PC-9 (cell line): Measurements from ENCODE around the gene RAB15. TPM values are rescaled to one million over a fixed set of nuclear protein-coding genes. Genes with fewer than 3 reads are reported as not detected.

Experiments
- BruUV-seq: library from RNA; stranded (reverse); fragments of 400-500 nt; replicated peaks from 2 replicates; lab custom pipeline; 2021; lab: Mats Ljungman, UMichigan
- CTCF ChIA-PET: fragments of 300-600 bp; sonication (Branson Sonifier 250); formaldehyde crosslinking; loops from one replicate; lab custom pipeline; 2022; ENCODE audit warnings: antibody characterized with exemption; lab: Charles Lee
- POLR2A ChIA-PET: fragments of 300-600 bp; sonication (Branson Sonifier 250); formaldehyde crosslinking; loops from one replicate; lab custom pipeline; 2022; ENCODE audit warnings: antibody characterized with exemption; ENCODE audit not compliant: unreplicated experiment; lab: Charles Lee
- DNase-seq, 2 experiments: peaks; one replicate each; pipeline versions ENCODE4 v3.0.0 to v3.0.0-alpha.2; 2015 to 2022; ENCODE audit warnings: mixed read lengths in 1 of 2
- H2AFZ ChIP-seq: fragments of 200-600 bp; sonication (generic); 2 replicates; pipeline ENCODE4 v1.8.1; 2017; ENCODE audit warnings: antibody characterized with exemption
- H3F3A ChIP-seq: fragments of 200-600 bp; sonication (generic); 2 replicates; pipeline ENCODE4 v1.8.1; 2017; ENCODE audit warnings: antibody characterized with exemption, mild to moderate bottlenecking, low read depth; ENCODE audit not compliant: insufficient read depth
- H3K27ac ChIP-seq: fragments of 200-600 bp; sonication (generic); 2 replicates; pipeline ENCODE4 v1.6.1; 2016; ENCODE audit warnings: mixed run types
- H3K27me3 ChIP-seq: fragments of 200-600 bp; sonication (generic); 2 replicates; pipeline ENCODE4 v1.6.1; 2016; ENCODE audit warnings: low read depth, mixed run types; ENCODE audit not compliant: insufficient read depth
- H3K36me3 ChIP-seq: fragments of 200-600 bp; sonication (generic); 2 replicates; pipeline ENCODE4 v1.6.1; 2016; ENCODE audit warnings: low read depth, mixed run types
- H3K4me1 ChIP-seq: fragments of 200-600 bp; sonication (generic); replicated peaks from 2 replicates; pipeline ENCODE4 v1.6.1; 2016; ENCODE audit warnings: mixed run types; ENCODE audit not compliant: insufficient read depth
- H3K4me2 ChIP-seq: fragments of 200-600 bp; sonication (generic); 2 replicates; pipeline ENCODE4 v1.6.1; 2017; ENCODE audit warnings: mixed run types
- H3K4me3 ChIP-seq: fragments of 200-600 bp; sonication (generic); 2 replicates; pipeline ENCODE4 v1.6.1; 2016; ENCODE audit warnings: mixed run types
- H3K79me2 ChIP-seq: fragments of 200-600 bp; sonication (generic); 2 replicates; pipeline ENCODE4 v1.6.1; 2017; ENCODE audit warnings: low read depth, mixed run types
- H3K9me2 ChIP-seq: fragments of 200-600 bp; sonication (generic); 2 replicates; pipeline ENCODE4 v1.8.1; 2017; ENCODE audit warnings: mild to moderate bottlenecking; ENCODE audit not compliant: insufficient read depth
- H3K9me3 ChIP-seq: fragments of 200-600 bp; sonication (generic); 2 replicates; pipeline ENCODE4 v1.8.1; 2016; ENCODE audit warnings: low read depth; ENCODE audit not compliant: insufficient read depth
- H4K20me1 ChIP-seq: fragments of 200-600 bp; sonication (generic); 2 replicates; pipeline ENCODE4 v1.8.1; 2017; ENCODE audit not compliant: insufficient read depth
- EZH2 ChIP-seq: fragments of 200-600 bp; sonication (generic); IDR thresholded peaks from 2 replicates; pipeline ENCODE4 v1.8.0; 2017; ENCODE audit warnings: antibody characterized with exemption, low read depth
- intact Hi-C: fragments of 100-400 bp; cut with micrococcal nuclease; formaldehyde crosslinking; loops from one replicate; pipeline ENCODE4 v1.10.0; 2022; ENCODE audit not compliant: unreplicated experiment
- total RNA-seq: library from RNA; stranded (reverse); gene quantifications from 2 replicates; pipeline ENCODE4 v1.2.3, GENCODE V29; 2021
- TF ChIP-seq, protein P1 (sequence below): fragments of 200-600 bp; sonication (generic); conservative IDR thresholded peaks from 2 replicates; pipeline ENCODE4 v1.6.1; 2017; ENCODE audit warnings: mixed run types, antibody characterized with exemption, mild to moderate bottlenecking, moderate library complexity

Gene RAB15
- total RNA-seq, 1 experiment from 2014 or later, result 74.9 TPM

GRCh38 chr14:64958201-64958600 is 13.9 kb downstream of the RAB15 start:
- H3K4me3 ChIP-seq, result no peak overlapping the region
- TF ChIP-seq, protein P1, sequence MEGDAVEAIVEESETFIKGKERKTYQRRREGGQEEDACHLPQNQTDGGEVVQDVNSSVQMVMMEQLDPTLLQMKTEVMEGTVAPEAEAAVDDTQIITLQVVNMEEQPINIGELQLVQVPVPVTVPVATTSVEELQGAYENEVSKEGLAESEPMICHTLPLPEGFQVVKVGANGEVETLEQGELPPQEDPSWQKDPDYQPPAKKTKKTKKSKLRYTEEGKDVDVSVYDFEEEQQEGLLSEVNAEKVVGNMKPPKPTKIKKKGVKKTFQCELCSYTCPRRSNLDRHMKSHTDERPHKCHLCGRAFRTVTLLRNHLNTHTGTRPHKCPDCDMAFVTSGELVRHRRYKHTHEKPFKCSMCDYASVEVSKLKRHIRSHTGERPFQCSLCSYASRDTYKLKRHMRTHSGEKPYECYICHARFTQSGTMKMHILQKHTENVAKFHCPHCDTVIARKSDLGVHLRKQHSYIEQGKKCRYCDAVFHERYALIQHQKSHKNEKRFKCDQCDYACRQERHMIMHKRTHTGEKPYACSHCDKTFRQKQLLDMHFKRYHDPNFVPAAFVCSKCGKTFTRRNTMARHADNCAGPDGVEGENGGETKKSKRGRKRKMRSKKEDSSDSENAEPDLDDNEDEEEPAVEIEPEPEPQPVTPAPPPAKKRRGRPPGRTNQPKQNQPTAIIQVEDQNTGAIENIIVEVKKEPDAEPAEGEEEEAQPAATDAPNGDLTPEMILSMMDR, result no peak
- TF ChIP-seq EZH2, result no peak
- intact Hi-C loops, result no loop called here
- 0 out of 2 replicates have a peak, but pooled peaks cover 10% of the 10 kb centered on the region for H4K20me1 ChIP-seq
- no peak overlapping the region for H3K27ac ChIP-seq
- H3K79me2 ChIP-seq, result peaks cover 45% of the 10 kb centered on the region
- H2AFZ ChIP-seq, result no peak overlapping the region
- BruUV-seq, result no TSS peak
- H3K36me3 ChIP-seq, result peaks cover 13% of the 10 kb centered on the region; the same call in 1 of the 2 replicates
- H3K9me2 ChIP-seq, result no peaks in the 10 kb centered on the region
- no peak overlapping the region for H3K4me2 ChIP-seq
- H3K9me3 ChIP-seq, result no peaks in the 10 kb centered on the region
- ChIA-PET CTCF (interaction anchor here (0.8 kb wide), 1 partner anchor 62 kb away, joined by 3 read pairs; no protein-coding TSS in a partner anchor), POLR2A (no interaction called here)
- H3K27me3 ChIP-seq, result no peaks in the 10 kb centered on the region
- peaks cover 18% of the 10 kb centered on the region; the same call in 1 of the 2 replicates for H3F3A ChIP-seq
- DNase-seq, result no peak
- H3K4me1 ChIP-seq, result peaks cover 31% of the 10 kb centered on the region

GRCh38 chr14:64956697-64957406 is 15.3 kb downstream of the RAB15 start:
- no peaks in the 10 kb centered on the region for H3K9me3 ChIP-seq
- H3K27ac ChIP-seq, result no peak overlapping the region
- peaks cover 32% of the 10 kb centered on the region for H3K79me2 ChIP-seq
- peaks cover 10% of the 10 kb centered on the region; the same call in 1 of the 2 replicates for H3K36me3 ChIP-seq
- TF ChIP-seq, protein P1, result no peak
- TF ChIP-seq EZH2, result no peak
- H2AFZ ChIP-seq, result no peak overlapping the region
- 0 out of 2 replicates have a peak, but pooled peaks cover 10% of the 10 kb centered on the region for H4K20me1 ChIP-seq
- intact Hi-C loops, result no loop called here
- ChIA-PET POLR2A (interaction anchor here (0.6 to 0.9 kb wide), 3 partner anchors 9 to 600 kb away, joined by 10 to 12 read pairs (median 10); no protein-coding TSS in a partner anchor), CTCF (interaction anchor here (0.6 kb wide), 1 partner anchor 66 kb away, joined by 3 read pairs; no protein-coding TSS in a partner anchor)
- H3K9me2 ChIP-seq, result no peaks in the 10 kb centered on the region
- peaks cover 22% of the 10 kb centered on the region for H3K4me1 ChIP-seq
- H3K4me3 ChIP-seq, result no peak overlapping the region
- DNase-seq, result no peak
- no TSS peak for BruUV-seq
- no peaks in the 10 kb centered on the region for H3K27me3 ChIP-seq
- H3F3A ChIP-seq, result peaks cover 10% of the 10 kb centered on the region; the same call in 1 of the 2 replicates
- H3K4me2 ChIP-seq, result no peak overlapping the region

- no peak overlapping the region for H3K4me3 ChIP-seq
- no peak overlapping the region for H3K27ac ChIP-seq
- no peaks in the 10 kb centered on the region; the same call in 1 of the 2 replicates for H3F3A ChIP-seq
- no peaks in the 10 kb centered on the region for H3K9me3 ChIP-seq
- no peaks in the 10 kb centered on the region for H3K27me3 ChIP-seq
- H2AFZ ChIP-seq, result no peak overlapping the region
- ChIA-PET POLR2A (no interaction called here), CTCF (no interaction called here)
- peaks cover 6% of the 10 kb centered on the region for H3K4me1 ChIP-seq
- H3K36me3 ChIP-seq, result peaks cover 16% of the 10 kb centered on the region; the same call in 1 of the 2 replicates
- H3K9me2 ChIP-seq, result no peaks in the 10 kb centered on the region
- peaks cover 20% of the 10 kb centered on the region for H3K79me2 ChIP-seq
- intact Hi-C loops, result no loop called here
- no peak overlapping the region for H3K4me2 ChIP-seq
- BruUV-seq, result no TSS peak
- no peak for DNase-seq
- H4K20me1 ChIP-seq, result 0 out of 2 replicates have a peak, but pooled peaks cover 7% of the 10 kb centered on the region
- TF ChIP-seq EZH2, result no peak
- TF ChIP-seq, protein P1, result no peak
Observed at GRCh38 chr14:64955297-64955696, 16.8 kb downstream of the RAB15 start.
